HG02798 (cell line): Measurements from ENCODE around the gene C3orf49.

Source experiments
- ATAC-seq: cut with Tn5 transposase; IDR thresholded peaks from one replicate; pipeline ENCODE4 v1.9.1; 2021; ENCODE audit warnings: mild to moderate bottlenecking; ENCODE audit not compliant: unreplicated experiment, poor library complexity

C3orf49 gene

GRCh38 chr3:63877737-63878393, 58.8 kb downstream of the C3orf49 start:
- ATAC-seq: no peak

DNA sequence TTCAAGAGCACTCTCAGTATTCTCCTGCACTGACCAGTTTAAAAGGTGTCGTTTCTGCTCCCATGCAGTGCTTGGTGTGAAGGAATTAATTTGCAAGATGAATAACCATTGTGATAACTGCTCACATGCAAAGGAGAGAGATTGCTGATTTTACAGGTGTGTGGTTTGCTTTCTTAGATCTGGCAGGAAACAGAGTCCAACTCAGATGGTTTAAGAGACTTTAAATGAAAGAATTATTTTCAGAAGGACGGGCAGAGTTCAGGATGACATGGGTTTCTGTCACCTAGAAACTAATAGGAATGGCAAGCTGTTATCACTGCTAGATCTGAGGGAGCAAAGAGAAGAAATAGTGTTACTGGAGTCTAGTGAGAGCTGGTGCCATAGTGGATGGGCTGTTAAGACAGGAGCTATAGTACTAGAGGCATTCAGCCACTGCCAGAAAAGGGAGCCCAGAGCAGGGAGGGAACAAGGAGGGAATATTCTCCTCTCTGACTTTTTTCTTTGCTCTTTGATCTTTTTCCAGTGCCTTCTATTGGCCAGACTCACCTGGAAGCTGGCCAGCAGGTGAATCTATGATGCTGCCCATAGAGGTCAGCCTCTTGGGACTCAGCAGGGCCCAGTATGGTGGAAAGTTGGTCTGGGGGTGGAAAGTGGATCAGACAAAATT, 59.4 kb downstream of the C3orf49 start:
- no peak for ATAC-seq

- no peak for ATAC-seq
Observed at GRCh38 chr3:63880653-63881052, 61.6 kb downstream of the C3orf49 start.

DNA sequence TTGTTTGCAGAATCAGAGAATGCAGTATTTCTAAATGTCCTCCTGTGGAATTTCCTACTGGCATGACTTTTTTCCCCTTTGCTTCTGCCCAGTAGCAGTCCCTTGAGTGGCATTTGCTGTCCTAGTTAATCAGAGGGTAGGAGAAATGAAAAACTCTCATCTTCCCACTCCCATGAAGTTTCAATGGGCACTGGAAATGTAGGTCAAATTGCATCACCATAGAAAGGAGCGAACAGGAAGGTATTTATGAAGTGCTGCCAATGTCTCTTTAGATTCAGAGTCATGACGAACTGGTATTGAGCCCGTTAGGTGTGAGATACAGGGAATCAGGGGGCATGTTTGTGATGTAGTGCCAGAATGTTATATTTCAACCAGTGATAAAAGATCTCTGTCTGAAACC, 67.8 kb downstream of the C3orf49 start:
- no peak for ATAC-seq

DNA sequence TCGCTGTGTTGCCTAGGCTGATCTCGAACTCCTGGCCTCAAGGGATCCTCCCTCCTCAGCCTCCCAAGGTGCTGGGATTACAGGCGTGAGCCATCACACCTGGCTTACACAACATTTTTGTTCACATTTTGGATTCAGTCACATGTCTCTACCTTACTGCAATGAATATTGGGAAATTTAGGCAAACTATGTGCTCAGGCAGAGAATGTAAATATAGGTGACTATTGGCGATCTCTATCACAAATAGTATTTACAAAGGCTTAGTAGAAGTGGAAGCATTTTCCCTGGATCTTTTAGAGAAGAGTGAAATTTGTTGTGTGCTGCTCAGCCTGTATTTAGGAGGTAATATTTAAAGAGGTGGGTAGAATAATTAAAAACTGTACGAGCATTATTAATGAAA, 72.4 kb downstream of the C3orf49 start:
- no peak for ATAC-seq

DNA sequence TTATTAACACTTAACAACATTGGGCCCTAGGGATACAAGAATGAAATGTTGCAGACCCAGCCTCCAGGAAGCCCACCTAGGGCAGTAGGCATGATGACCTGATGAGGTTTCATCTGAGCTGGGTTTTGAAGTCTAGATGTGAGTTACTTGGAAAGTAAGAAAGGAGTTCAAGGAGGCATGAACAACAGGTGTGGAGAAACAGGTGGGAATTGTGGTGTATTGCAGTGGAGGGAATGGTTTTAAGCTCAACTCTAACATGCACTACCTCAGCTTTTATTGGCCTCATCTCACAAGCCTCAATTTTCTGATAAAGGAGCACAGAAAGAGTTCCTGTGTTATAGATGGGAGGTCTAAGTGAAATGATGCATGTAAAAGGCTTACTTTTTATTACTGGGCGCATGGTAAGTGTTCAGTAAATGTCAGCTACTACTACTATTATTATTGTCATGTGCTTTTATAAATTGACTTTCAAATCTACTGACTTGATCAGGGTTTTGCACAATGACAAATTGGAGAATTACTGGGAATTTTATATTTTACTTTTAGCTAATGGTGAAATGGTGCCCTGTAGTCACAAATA, 73.8 kb downstream of the C3orf49 start:
- no peak for ATAC-seq

DNA sequence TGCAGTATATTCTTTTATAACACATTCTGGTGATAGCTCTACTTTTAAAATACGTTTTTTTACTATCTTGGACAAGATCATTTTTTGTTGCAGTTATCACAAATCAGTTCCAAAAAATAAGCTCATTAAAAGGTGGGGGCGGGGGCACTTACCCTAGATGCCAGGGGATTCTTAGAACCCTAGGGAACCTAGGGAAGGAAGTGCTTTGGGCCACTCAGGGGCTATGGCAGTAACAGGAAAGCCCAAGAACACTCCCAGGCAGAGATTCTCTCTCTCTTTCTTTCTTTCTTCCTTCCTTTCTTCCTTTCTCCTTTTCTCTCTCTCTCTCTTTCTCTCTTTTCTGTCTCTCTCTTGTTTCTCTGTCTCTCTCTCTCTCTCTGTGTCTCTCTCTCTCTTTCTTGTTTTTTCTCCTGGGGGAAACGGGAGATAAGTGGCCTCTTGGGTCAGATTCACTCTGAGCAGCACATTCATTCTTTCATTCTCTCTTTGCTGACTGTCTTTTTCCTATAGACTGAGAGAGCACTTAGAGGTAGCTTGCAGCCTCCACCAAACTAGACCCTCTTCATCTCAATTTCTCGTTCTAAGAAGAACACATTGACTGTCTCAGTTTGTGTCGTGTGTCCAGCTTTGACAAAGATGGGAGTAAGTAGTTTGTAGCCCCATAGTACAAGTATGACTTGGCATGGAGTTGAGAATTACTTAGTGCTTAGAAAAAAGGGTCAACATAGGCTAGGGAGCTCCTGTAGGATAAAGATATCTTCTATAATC, 76.5 kb downstream of the C3orf49 start:
- ATAC-seq: no peak

DNA sequence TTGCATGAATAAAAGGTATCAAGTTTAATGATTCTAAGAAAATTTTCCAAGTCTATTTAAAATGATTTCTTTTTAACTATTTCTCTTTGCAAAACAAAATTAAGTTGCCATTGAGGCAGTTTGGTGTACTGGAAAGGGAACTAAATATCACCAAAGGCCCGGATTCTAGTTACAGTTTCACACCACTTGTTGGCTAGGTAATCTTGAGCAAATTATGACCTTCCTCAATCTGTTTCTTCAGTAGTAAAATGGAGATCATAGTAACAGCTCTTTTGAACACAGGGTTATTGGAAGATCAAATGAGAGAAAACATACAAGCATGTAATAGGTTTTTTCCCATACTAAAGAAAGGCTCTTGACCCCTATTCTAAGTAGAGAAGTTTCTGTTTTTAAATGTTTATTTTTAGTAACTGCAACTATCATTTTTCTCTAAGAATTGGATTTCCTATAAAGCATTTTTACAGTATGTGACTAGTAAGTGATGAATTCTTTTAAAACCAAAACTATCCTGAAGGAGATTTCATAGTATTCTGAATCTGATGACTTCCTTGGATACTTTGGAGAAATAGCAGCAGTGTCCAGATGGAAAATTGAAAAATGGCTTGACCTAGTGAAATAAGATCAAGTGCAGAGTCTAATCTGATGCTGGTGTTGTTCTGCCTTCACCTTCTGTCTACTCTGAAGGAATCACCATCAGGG, 77.4 kb downstream of the C3orf49 start:
- ATAC-seq: peak; percentile 62
